HG03159 (cell line): ENCODE measurements around the gene ST6GALNAC3.

Experiments
- ATAC-seq: cut with Tn5 transposase; IDR thresholded peaks from one replicate; pipeline ENCODE4 v1.9.1; 2021; ENCODE audit warnings: mild to moderate bottlenecking, moderate library complexity; ENCODE audit not compliant: unreplicated experiment

ST6GALNAC3 gene

GRCh38 chr1:76669624-76670315 lies 595.2 kb downstream of the ST6GALNAC3 start:
- ATAC-seq: no peak

- no peak for ATAC-seq
These were observed 600.2 kb downstream of the ST6GALNAC3 start for GRCh38 chr1:76674689-76675210.

- peak; percentile 52 for ATAC-seq
These were observed 603.2 kb downstream of the ST6GALNAC3 start for GRCh38 chr1:76677416-76678405.

- no peak for ATAC-seq
These were observed 605.1 kb downstream of the ST6GALNAC3 start for GRCh38 chr1:76679534-76680152.

- no peak for ATAC-seq
These were observed 606.1 kb downstream of the ST6GALNAC3 start for GRCh38 chr1:76680651-76681050.

- no peak for ATAC-seq
These were observed 607.6 kb downstream of the ST6GALNAC3 start for GRCh38 chr1:76682138-76682537.
